ENCODE data around the gene OR52B4. TPM values are rescaled to one million over a fixed set of nuclear protein-coding genes. Genes with fewer than 3 reads are reported as not detected.

Gene OR52B4
- total and polyA plus RNA-seq, 10 of the 15 experiments (the other 5 are each of a cell fraction or from before 2014, with no cell fraction given): not detected

GRCh38 chr11:4393209-4393857 lies 25.1 kb upstream of the OR52B4 start, which contains the start of gene TRIM21 (continued):
- TF ChIP-seq, protein P1, sequence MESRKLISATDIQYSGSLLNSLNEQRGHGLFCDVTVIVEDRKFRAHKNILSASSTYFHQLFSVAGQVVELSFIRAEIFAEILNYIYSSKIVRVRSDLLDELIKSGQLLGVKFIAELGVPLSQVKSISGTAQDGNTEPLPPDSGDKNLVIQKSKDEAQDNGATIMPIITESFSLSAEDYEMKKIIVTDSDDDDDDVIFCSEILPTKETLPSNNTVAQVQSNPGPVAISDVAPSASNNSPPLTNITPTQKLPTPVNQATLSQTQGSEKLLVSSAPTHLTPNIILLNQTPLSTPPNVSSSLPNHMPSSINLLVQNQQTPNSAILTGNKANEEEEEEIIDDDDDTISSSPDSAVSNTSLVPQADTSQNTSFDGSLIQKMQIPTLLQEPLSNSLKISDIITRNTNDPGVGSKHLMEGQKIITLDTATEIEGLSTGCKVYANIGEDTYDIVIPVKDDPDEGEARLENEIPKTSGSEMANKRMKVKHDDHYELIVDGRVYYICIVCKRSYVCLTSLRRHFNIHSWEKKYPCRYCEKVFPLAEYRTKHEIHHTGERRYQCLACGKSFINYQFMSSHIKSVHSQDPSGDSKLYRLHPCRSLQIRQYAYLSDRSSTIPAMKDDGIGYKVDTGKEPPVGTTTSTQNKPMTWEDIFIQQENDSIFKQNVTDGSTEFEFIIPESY (IDR thresholded peaks at IDR 0.05): no peak
- TF ChIP-seq BMI1 (IDR thresholded peaks at IDR 0.05; ENCODE audit: borderline replicate concordance) (no peak), NBN (IDR thresholded peaks at IDR 0.05) (0 out of 2 replicates have a peak, but pooled peaks have one; percentile 49), TAF1 (IDR thresholded peaks at IDR 0.05; ENCODE audit: borderline replicate concordance, low read depth, low read length) (0 out of 2 replicates have a peak, but pooled peaks have one; percentile 33)

GRCh38 chr11:4388221-4388620 lies 20.0 kb upstream of the OR52B4 start:
- Histone ChIP-seq H3K9ac (ENCODE audit: control insufficient read depth, insufficient read depth, low read length) (no peak overlapping the region), H3K79me2 (ENCODE audit: control insufficient read depth, insufficient read depth, low read length) (peaks cover 14% of the 10 kb centered on the region), H3K27me3 (replicated peaks in 1 of 2; ENCODE audit: control insufficient read depth in 2 of 2, insufficient read depth in 2 of 2, low read length in 1 of 2) (no peaks in the 10 kb centered on the region), H2AFZ (ENCODE audit: control insufficient read depth, low read depth, low read length) (no peak overlapping the region), H4K20me1 (ENCODE audit: control insufficient read depth, insufficient read depth) (no peaks in the 10 kb centered on the region), H3K27ac (ENCODE audit: control insufficient read depth, insufficient read depth) (no peak overlapping the region), H3K4me3 (no peak overlapping the region), H3K36me3 (ENCODE audit: control insufficient read depth in 2 of 2, insufficient read depth in 2 of 2, low read length in 1 of 2) (peaks cover 6 to 35% of the 10 kb centered on the region in 2 experiments), H3K9me3 (replicated peaks; ENCODE audit: control insufficient read depth, insufficient read depth, low read length) (no peaks in the 10 kb centered on the region), H3K4me2 (ENCODE audit: control insufficient read depth, insufficient read depth) (no peak overlapping the region), H3K4me1 (ENCODE audit: control insufficient read depth, insufficient read depth, low read length) (no peaks in the 10 kb centered on the region)
- ChIA-PET POLR2A (no interaction called here), CTCF (no interaction called here), SMC1A (ENCODE audit: uncharacterized antibody, unreplicated experiment) (no interaction called here), RAD21 (ENCODE audit: unreplicated experiment) (no interaction called here)
- ATAC-seq (no peak), FAIRE-seq (no peak), DNase-seq (ENCODE audit: low read depth, low spot score) (no peak)
- in situ Hi-C loops (cut with MboI) (loop anchor here (25.0 kb wide), 1 partner anchor 551 kb away; the partner anchor contains the start of gene RHOG), intact Hi-C loops (cut with micrococcal nuclease; ENCODE audit: unreplicated experiment) (no loop called here)
- BruUV-seq (replicated peaks): no TSS peak
- 96% methylated on average over 2 of the region's 2 CpGs for WGBS (ENCODE audit: insufficient coverage, insufficient replicate concordance, low lambda C conversion rate, missing lambda C conversion rate)
- TF ChIP-seq ZNF207 (IDR thresholded peaks at IDR 0.05; ENCODE audit: borderline replicate concordance) (no peak), LARP7 (IDR thresholded peaks at IDR 0.05) (no peak), PAX8 (IDR thresholded peaks at IDR 0.05) (no peak), ZBTB11 (CRISPR knock-in tag; IDR thresholded peaks at IDR 0.05) (no peak), MTA2 (IDR thresholded peaks at IDR 0.05; ENCODE audit: low read depth) (no peak), CEBPZ (IDR thresholded peaks at IDR 0.05; ENCODE audit: low read depth, low read length) (no peak), NR2C2 (IDR thresholded peaks at IDR 0.05; ENCODE audit: borderline replicate concordance, control insufficient read depth, insufficient read length, low read depth) (no peak), SREBF2 (IDR thresholded peaks at IDR 0.05; ENCODE audit: low read length) (no peak)

All from GM12878 (cell line).